K562 (cell line): ENCODE results near the gene WDR70. TPM values are rescaled to one million over a fixed set of nuclear protein-coding genes. Genes with fewer than 3 reads are reported as not detected.

Source experiments
- ATAC-seq: fragments of 200-7000 bp; cut with Tn5 transposase; 3 replicates; pipeline ENCODE4 v1.9.1; 2020; ENCODE audit warnings: moderate library complexity
- BruUV-seq: library from RNA; stranded (reverse); fragments of 400-500 nt; replicated peaks from 2 replicates; lab custom pipeline; 2021; lab: Mats Ljungman, UMichigan
- CTCF ChIA-PET: fragments of 300-600 bp; formaldehyde crosslinking; extraction: SDS; loops from one replicate; lab custom pipeline; 2021; ENCODE audit warnings: low intra/inter-chr PET ratio; lab: Yijun Ruan, JAX
- POLR2A ChIA-PET: fragments of 300-600, 350-650 bp; sonication (Branson Sonifier 250); formaldehyde crosslinking; extraction: SDS; loops from one replicate; lab custom pipeline; 2021; ENCODE audit warnings: antibody characterized with exemption, inconsistent platforms; lab: Yijun Ruan, JAX
- DNase-seq, 4 experiments: peaks; one replicate each; pipeline versions ENCODE4 v3.0.0 to v3.0.0-alpha.2; 2011 to 2018; ENCODE audit warnings: low spot score in 3 of 4, mixed read lengths in 3 of 4; ENCODE audit errors: extremely low read depth in 1 of 4
- FAIRE-seq: peaks from 2 replicates; lab custom pipeline; 2011; peaks lifted over from hg19 to GRCh38; lab: Jason Lieb, UNC
- H2AFZ ChIP-seq: 2 replicates; pipeline ENCODE4 v1.6.0; 2011; ENCODE audit warnings: low read depth, low read length, control low read depth, inconsistent platforms
- H3K27ac ChIP-seq: fragments of 200-600 bp; 3 replicates; pipeline ENCODE4 v1.8.0; 2011; ENCODE audit warnings: low read depth, mild to moderate bottlenecking, control low read depth, inconsistent platforms, low read length, moderate library complexity, mixed read lengths; ENCODE audit errors: extremely low read depth
- H3K27me3 ChIP-seq, 2 experiments: fragments of 300-600 bp in 1 of 2; 2 replicates in 1 of 2; 3 replicates in 1 of 2; pipeline versions ENCODE4 v1.6.0 to v1.8.0; 2011; ENCODE audit warnings: inconsistent platforms in 2 of 2, low read length in 2 of 2, mild to moderate bottlenecking in 1 of 2, mixed read lengths in 1 of 2, moderate library complexity in 1 of 2; ENCODE audit not compliant: control insufficient read depth in 2 of 2, insufficient read depth in 2 of 2
- H3K36me3 ChIP-seq: fragments of 300-600 bp; 3 replicates; pipeline ENCODE4 v1.8.0; 2011; ENCODE audit warnings: mild to moderate bottlenecking, low read length, inconsistent platforms; ENCODE audit not compliant: control insufficient read depth, insufficient read depth
- H3K4me1 ChIP-seq, 2 experiments: fragments of 200-600 bp in 1 of 2; replicated peaks in 1 of 2; 2 replicates in 1 of 2; 3 replicates in 1 of 2; pipeline versions ENCODE4 v1.5.1 to v1.8.0; 2011; ENCODE audit warnings: inconsistent platforms in 2 of 2, low read length in 2 of 2, mild to moderate bottlenecking in 1 of 2, mixed read lengths in 1 of 2, moderate library complexity in 1 of 2; ENCODE audit not compliant: control insufficient read depth in 2 of 2, insufficient read depth in 2 of 2
- H3K4me2 ChIP-seq: 2 replicates; pipeline ENCODE4 v1.6.1; 2011; ENCODE audit warnings: low read length, control low read depth, inconsistent platforms, mixed read lengths; ENCODE audit not compliant: insufficient read depth
- H3K4me3 ChIP-seq: fragments of 200-600 bp; sonication (generic), shearing (Covaris generic); 2 replicates; pipeline ENCODE4 v1.5.1; 2016; ENCODE audit warnings: control low read depth, inconsistent platforms
- H3K79me2 ChIP-seq: fragments of 200-600 bp; 3 replicates; pipeline ENCODE4 v1.8.0; 2011; ENCODE audit warnings: low read length, inconsistent platforms; ENCODE audit not compliant: control insufficient read depth, insufficient read depth
- H3K9ac ChIP-seq, 2 experiments: 2 replicates each; pipeline versions ENCODE4 v1.6.0 to v1.6.1; 2011; ENCODE audit warnings: low read depth in 2 of 2, low read length in 2 of 2, control low read depth in 1 of 2, inconsistent platforms in 1 of 2, mild to moderate bottlenecking in 1 of 2, mixed read lengths in 1 of 2; ENCODE audit not compliant: insufficient read depth in 1 of 2
- H3K9me1 ChIP-seq: one replicate; pipeline ENCODE4 v1.6.0; 2011; ENCODE audit warnings: inconsistent platforms, mild to moderate bottlenecking, low read length, moderate library complexity; ENCODE audit not compliant: control insufficient read depth, insufficient read depth
- H3K9me3 ChIP-seq: replicated peaks from 2 replicates; pipeline ENCODE4 v1.5.1; 2011; ENCODE audit warnings: low read depth, low read length, inconsistent platforms; ENCODE audit not compliant: control insufficient read depth, insufficient read depth
- H4K20me1 ChIP-seq: replicated peaks from 2 replicates; pipeline ENCODE4 v1.6.1; 2011; ENCODE audit warnings: low read length, inconsistent platforms, mixed read lengths; ENCODE audit not compliant: control insufficient read depth, insufficient read depth
- AFF4 ChIP-seq: sonication (generic); formaldehyde crosslinking; IDR thresholded peaks from 2 replicates; pipeline ENCODE4 v1.8.0; 2023; ENCODE audit warnings: mild to moderate bottlenecking, missing genetic modification reagents
- CGGBP1 ChIP-seq: fragments of 250-450 bp; sonication (Bioruptor Pico); IDR thresholded peaks from 2 replicates; pipeline ENCODE4 v1.9.0; 2021; ENCODE audit warnings: mild to moderate bottlenecking
- GATA2 ChIP-seq: sonication (generic); formaldehyde crosslinking; IDR thresholded peaks from 2 replicates; pipeline ENCODE4 v1.4.0; 2020; ENCODE audit warnings: mild to moderate bottlenecking, missing genetic modification reagents
- HMGXB4 ChIP-seq: sonication (generic); formaldehyde crosslinking; IDR thresholded peaks from 2 replicates; pipeline ENCODE4 v1.8.1; 2023; ENCODE audit warnings: mild to moderate bottlenecking, missing genetic modification reagents
- LEF1 ChIP-seq: fragments of 450-650 bp; IDR thresholded peaks from 2 replicates; pipeline ENCODE4 v1.6.1; 2016; ENCODE audit warnings: mild to moderate bottlenecking
- MTA2 ChIP-seq: fragments of 450-650 bp; IDR thresholded peaks from 2 replicates; pipeline ENCODE4 v1.6.1; 2016; ENCODE audit warnings: low read depth
- SMAD1 ChIP-seq: fragments of 150-350 bp; IDR thresholded peaks from 2 replicates; pipeline ENCODE4 v1.6.1; 2014; ENCODE audit warnings: low read length, low read depth; ENCODE audit not compliant: partially characterized antibody
- SNRNP70 ChIP-seq: fragments of 200-400 bp; formaldehyde crosslinking; optimal IDR thresholded peaks from 2 replicates; pipeline ENCODE3; 2017; ENCODE audit warnings: low read depth, low read length
- SRF ChIP-seq, 2 experiments: fragments of 250-450, 450-650 bp in 1 of 2; sonication (Bioruptor Pico) in 1 of 2; sonication (generic) in 1 of 2; formaldehyde crosslinking; IDR thresholded peaks; 2 replicates each; pipeline versions ENCODE4 v1.5.0 to v1.5.1; 2020 to 2022; ENCODE audit warnings: mild to moderate bottlenecking in 1 of 2, missing genetic modification reagents in 1 of 2
- TEAD4 ChIP-seq, 2 experiments: sonication (generic) in 1 of 2; formaldehyde crosslinking in 1 of 2; IDR thresholded peaks; 2 replicates each; pipeline versions ENCODE4 v1.6.1 to v1.8.0; 2012 to 2022; ENCODE audit warnings: borderline replicate concordance in 1 of 2, inconsistent platforms in 1 of 2, low read length in 1 of 2, mild to moderate bottlenecking in 1 of 2, missing genetic modification reagents in 1 of 2
- ZNF121 ChIP-seq: sonication (generic); formaldehyde crosslinking; conservative IDR thresholded peaks from 2 replicates; pipeline ENCODE4 v1.8.0; 2022; ENCODE audit warnings: missing genetic modification reagents
- ZNF184 ChIP-seq: sonication (generic); formaldehyde crosslinking; IDR thresholded peaks from 2 replicates; pipeline ENCODE4 v1.5.0; 2020; ENCODE audit warnings: missing genetic modification reagents
- ZNF24 ChIP-seq: fragments of 450-650 bp; IDR thresholded peaks from 2 replicates; pipeline ENCODE4 v1.6.1; 2016
- WGBS: fragments of 100-300 bp; shearing (Covaris generic); methylation state at CpG from one replicate; pipeline ENCODE4 v1.1.6; 2016; ENCODE audit warnings: low coverage, mixed read lengths; ENCODE audit not compliant: insufficient coverage; ENCODE audit errors: missing lambda C conversion rate; 5-methylcytosine and 5-hydroxymethylcytosine counted together
- in situ Hi-C: fragments of 300-500 bp; cut with MboI; formaldehyde crosslinking; loops from 4 replicates; pipeline ENCODE4 v1.15.0; 2018; ENCODE audit warnings: inconsistent platforms, mixed read lengths
- intact Hi-C: fragments of 100-400 bp; cut with micrococcal nuclease; formaldehyde crosslinking; loops from 2 replicates; pipeline ENCODE4 v1.14.2; 2022
- polyA plus RNA-seq, 8 experiments: library from polyadenylated mRNA; depleted of rRNA in 4 of 8; stranded (reverse) in 5 of 8; unstranded in 3 of 8; fragments of >200 nt; fragmentation: Nextera tagmentation in 2 of 8; fragmentation: Illumina TruSeq in 1 of 8; extraction: Ambion mirVana in 2 of 8; extraction: Trizol in 1 of 8; gene quantifications; 2 replicates each; pipeline versions ENCODE4 v1.2.1 to v1.2.3, GENCODE V29; 2011 to 2014; ENCODE audit warnings: inconsistent platforms in 1 of 8, missing spikeins in 1 of 8
- total RNA-seq, 7 experiments: library from RNA; depleted of rRNA in 6 of 7; stranded (reverse); fragments of >200 nt in 6 of 7; fragmentation: Illumina TruSeq in 2 of 7; extraction: Trizol in 2 of 7; gene quantifications; 2 replicates each; pipeline versions ENCODE4 v1.2.1 to v1.2.3, GENCODE V29; 2011 to 2021; ENCODE audit warnings: low replicate concordance in 1 of 7

The WDR70 gene
- total and polyA plus RNA-seq, 9 of the 15 experiments (the other 6 are each of a cell fraction or from before 2014, with no cell fraction given) = 16.8 to 46.6 (median 38.8) TPM

DNA sequence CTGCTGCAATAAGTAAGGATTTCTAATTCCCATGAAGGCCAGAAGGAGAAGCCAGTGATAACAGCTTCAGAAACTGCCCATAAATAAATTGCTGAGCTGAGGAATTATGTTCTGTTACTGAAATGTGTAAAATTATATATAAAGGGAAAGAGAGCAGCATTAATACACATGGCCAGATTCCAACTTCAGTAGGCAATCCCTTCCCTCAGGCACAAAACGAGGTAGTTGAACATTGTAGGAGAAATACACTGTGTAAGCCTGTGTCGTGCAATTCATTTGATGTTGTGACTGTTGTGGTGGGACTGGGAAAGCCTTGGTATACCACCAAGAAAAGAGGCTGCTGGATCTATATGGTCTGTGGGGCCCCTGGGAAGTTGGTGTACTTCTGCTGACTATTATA is 192.9 kb downstream of the WDR70 start (continued):
- no peak for TF ChIP-seq CGGBP1 (CRISPR knock-in tag)
- TF ChIP-seq SNRNP70 = no peak
- TF ChIP-seq ZNF184 (CRISPR knock-in tag) = no peak

- no peak overlapping the region for H3K27ac ChIP-seq
- H3K79me2 ChIP-seq = no peaks in the 10 kb centered on the region
- H3K9ac ChIP-seq = no peak overlapping the region
- ATAC-seq (peak; percentile 95), DNase-seq (peak; percentile 23 to 86 (median 60)), FAIRE-seq (peak; percentile 77)
- H3K4me2 ChIP-seq = no peak overlapping the region
- WGBS = 76% methylated on average over 6 of the region's 8 CpGs
- ChIA-PET POLR2A (interaction anchor here (0.6 to 1.6 kb wide), 5 partner anchors 9 to 186 kb away, joined by 3 to 7 read pairs (median 4); no protein-coding TSS in a partner anchor), CTCF (no interaction called here)
- H3K9me1 ChIP-seq = no peaks in the 10 kb centered on the region
- peaks cover 0 to 19% of the 10 kb centered on the region in 2 experiments; a peak in 3 of 5 replicates for H3K4me1 ChIP-seq
- no peak overlapping the region for H2AFZ ChIP-seq
- H3K27me3 ChIP-seq = no peaks in the 10 kb centered on the region
- intact Hi-C loops (loop anchor here (10.0 kb wide), 1 partner anchor 99 kb away; no protein-coding TSS in a partner anchor), in situ Hi-C loops (no loop called here)
- H4K20me1 ChIP-seq = no peaks in the 10 kb centered on the region
- no peaks in the 10 kb centered on the region for H3K36me3 ChIP-seq
- no peaks in the 10 kb centered on the region for H3K9me3 ChIP-seq
- no TSS peak for BruUV-seq
- no peak overlapping the region for H3K4me3 ChIP-seq
- TF ChIP-seq ZNF121 (CRISPR knock-in tag) = no peak
- no peak for TF ChIP-seq ZNF24
- peak; percentile 99 for TF ChIP-seq TEAD4 (IDR thresholded peaks at IDR 0.05; ENCODE audit: low read length)
- TF ChIP-seq TEAD4 (CRISPR knock-in tag; IDR thresholded peaks at IDR 0.05; ENCODE audit: borderline replicate concordance) = no peak
- no peak; the same call in 1 of the 2 replicates for TF ChIP-seq LEF1
- no peak for TF ChIP-seq SMAD1
- no peak for TF ChIP-seq AFF4 (CRISPR knock-in tag)
- TF ChIP-seq MTA2 = peak; percentile 96
- peak; percentile 66; the same call in 1 of the 2 replicates for TF ChIP-seq GATA2 (CRISPR knock-in tag)
- no peak for TF ChIP-seq HMGXB4 (CRISPR knock-in tag)
- TF ChIP-seq SRF (CRISPR knock-in tag; IDR thresholded peaks at IDR 0.05) = no peak; a peak in 1 of 4 replicates
Measured at GRCh38 chr5:37575541-37576489, 196.7 kb downstream of the WDR70 start.
